ENCODE measurements around the gene UPB1.

- TF ChIP-seq EZH2 (IDR thresholded peaks at IDR 0.05; ENCODE audit: borderline replicate concordance, low read depth, low read length, poor library complexity, severe bottlenecking), result no peak
- TF ChIP-seq CTCF (conservative IDR thresholded peaks at IDR 0.05; ENCODE audit: low read depth, low read length), result no peak
Observed at GRCh38 chr22:24466716-24467328, 28.3 kb upstream of the UPB1 start.

Measured in A673 (cell line).